HG02970 (cell line): ENCODE results near the gene APEX1.
"Not testable (repeated sequence)": the region's sequence is repeated elsewhere in the genome, so short reads cannot be mapped to it uniquely, and the experiment has no call there.

Experiments used
- ATAC-seq: cut with Tn5 transposase; IDR thresholded peaks from one replicate; pipeline ENCODE4 v1.9.1; 2021; ENCODE audit warnings: mild to moderate bottlenecking, moderate library complexity, moderate number of reproducible peaks; ENCODE audit not compliant: unreplicated experiment, low FRiP score

Gene APEX1

GRCh38 chr14:20472536-20473169, 17.6 kb downstream of the APEX1 start:
- no peak for ATAC-seq

GRCh38 chr14:20476776-20477175, 21.8 kb downstream of the APEX1 start:
- ATAC-seq: no peak

GRCh38 chr14:20477211-20477876, 22.3 kb downstream of the APEX1 start:
- no peak for ATAC-seq

GRCh38 chr14:20478894-20479293, 23.9 kb downstream of the APEX1 start:
- no peak for ATAC-seq

- ATAC-seq: no peak
Measured at GRCh38 chr14:20482382-20482781, 27.4 kb downstream of the APEX1 start.

GRCh38 chr14:20485900-20486299, 30.9 kb downstream of the APEX1 start:
- no peak for ATAC-seq

GRCh38 chr14:20486684-20487395, 31.8 kb downstream of the APEX1 start:
- ATAC-seq: no peak

GRCh38 chr14:20487396-20487725, 32.3 kb downstream of the APEX1 start:
- no peak for ATAC-seq

- ATAC-seq: no peak
Measured at GRCh38 chr14:20489093-20489994, 34.3 kb downstream of the APEX1 start.

GRCh38 chr14:20490563-20490962, 35.5 kb downstream of the APEX1 start:
- no peak for ATAC-seq

- ATAC-seq: no peak
Measured at GRCh38 chr14:20492486-20492885, 37.5 kb downstream of the APEX1 start.

- ATAC-seq: no peak
Measured at GRCh38 chr14:20493634-20494033, 38.6 kb downstream of the APEX1 start.

- ATAC-seq: no peak
Measured at GRCh38 chr14:20494935-20495766, 40.1 kb downstream of the APEX1 start.

- ATAC-seq: no peak
Measured at GRCh38 chr14:20498622-20499021, 43.6 kb downstream of the APEX1 start.

GRCh38 chr14:20499108-20499507, 44.1 kb downstream of the APEX1 start:
- no peak for ATAC-seq

- ATAC-seq: no peak
Measured at GRCh38 chr14:20499881-20500280, 44.9 kb downstream of the APEX1 start.

- no peak for ATAC-seq
Measured at GRCh38 chr14:20501346-20501745, 46.3 kb downstream of the APEX1 start.

GRCh38 chr14:20503898-20504297, 48.9 kb downstream of the APEX1 start:
- no peak for ATAC-seq

GRCh38 chr14:20506276-20506675, 51.2 kb downstream of the APEX1 start:
- not testable (repeated sequence) for ATAC-seq

- not testable (repeated sequence) for ATAC-seq
Measured at GRCh38 chr14:20506752-20507151, 51.7 kb downstream of the APEX1 start.
